Neural progenitor cell (in vitro differentiated cells): ENCODE data around the gene GALM.

Source experiments
- CTCF ChIP-seq: fragments of 200-600 bp; sonication (generic); IDR thresholded peaks from 2 replicates; pipeline ENCODE4 v1.5.1; 2017; ENCODE audit warnings: antibody characterized with exemption, mild to moderate bottlenecking
- EZH2 ChIP-seq: fragments of 200-600 bp; sonication (generic); IDR thresholded peaks from 2 replicates; pipeline ENCODE4 v1.6.1; 2017; ENCODE audit warnings: antibody characterized with exemption, mild to moderate bottlenecking, moderate library complexity

GRCh38 chr2:38671946-38672345 is 6.0 kb downstream of the GALM start:
- TF ChIP-seq CTCF (no peak), EZH2 (no peak)
